Astrocyte of the cerebellum (primary cell): ENCODE measurements around the gene GMPS.
A peak's percentile ranks its signal among the peaks of the same experiment; 100 is the strongest.
"Not testable (repeated sequence)": the region's sequence is repeated elsewhere in the genome, so short reads cannot be mapped to it uniquely, and the experiment has no call there.

ENCODE experiments used
- DNase-seq: peaks from one replicate; pipeline ENCODE4 v3.0.0-alpha.2; 2011; ENCODE audit warnings: low read depth
- H3K4me3 ChIP-seq: 2 replicates; pipeline ENCODE4 v1.5.1; 2011; ENCODE audit warnings: mild to moderate bottlenecking, low read depth, low read length, moderate library complexity
- CTCF ChIP-seq: IDR thresholded peaks from 2 replicates; pipeline ENCODE4 v1.5.1; 2012; ENCODE audit warnings: low read length, low read depth, moderate library complexity, mild to moderate bottlenecking; ENCODE audit errors: missing control alignments
- in situ Hi-C: cut with HindIII; loops from 2 replicates; pipeline ENCODE4 v1.10.0; 2017; ENCODE audit warnings: low sequenced_read_pairs

Gene GMPS

GRCh38 chr3:155870133-155870944 is at the start of gene GMPS:
Gene GMPS, plus strand, starts transcription at chr3:155870650. Its CDS starts 221 bp downstream, at chr3:155870871.
- TF ChIP-seq CTCF, result peak; percentile 15
- in situ Hi-C loops, result no loop called here

GRCh38 chr3:155828490-155829098 is 41.9 kb upstream of the GMPS start:
- DNase-seq, in situ Hi-C loops, H3K4me3 ChIP-seq: not testable (repeated sequence)

More at GRCh38 chr3:155870133-155870944, at the start of gene GMPS:
- H3K4me3 ChIP-seq, result peak within 1 kb of the TSS; percentile 92
- DNase-seq, result peak; percentile 82

GRCh38 chr3:155835341-155836071 is 34.9 kb upstream of the GMPS start:
- no peak for DNase-seq
- in situ Hi-C loops, result no loop called here
- no peak overlapping the region for H3K4me3 ChIP-seq
- no peak for TF ChIP-seq CTCF

GRCh38 chr3:155843569-155843968 is 26.9 kb upstream of the GMPS start:
- DNase-seq, result no peak
- H3K4me3 ChIP-seq, result no peak overlapping the region
- in situ Hi-C loops, result no loop called here
- TF ChIP-seq CTCF, result no peak

- H3K4me3 ChIP-seq, result no peak overlapping the region
- in situ Hi-C loops, result no loop called here
- no peak for TF ChIP-seq CTCF
- no peak for DNase-seq
Observed at GRCh38 chr3:155846119-155846518, 24.3 kb upstream of the GMPS start.

GRCh38 chr3:155847993-155848392 is 22.5 kb upstream of the GMPS start:
- no peak overlapping the region for H3K4me3 ChIP-seq
- no peak for TF ChIP-seq CTCF
- in situ Hi-C loops, result no loop called here
- no peak for DNase-seq

- in situ Hi-C loops, H3K4me3 ChIP-seq, DNase-seq: not testable (repeated sequence)
Observed at GRCh38 chr3:155849404-155849803, 21.0 kb upstream of the GMPS start.
